ENCODE data around the gene LOC101059915.

LOC101059915 gene

DNA sequence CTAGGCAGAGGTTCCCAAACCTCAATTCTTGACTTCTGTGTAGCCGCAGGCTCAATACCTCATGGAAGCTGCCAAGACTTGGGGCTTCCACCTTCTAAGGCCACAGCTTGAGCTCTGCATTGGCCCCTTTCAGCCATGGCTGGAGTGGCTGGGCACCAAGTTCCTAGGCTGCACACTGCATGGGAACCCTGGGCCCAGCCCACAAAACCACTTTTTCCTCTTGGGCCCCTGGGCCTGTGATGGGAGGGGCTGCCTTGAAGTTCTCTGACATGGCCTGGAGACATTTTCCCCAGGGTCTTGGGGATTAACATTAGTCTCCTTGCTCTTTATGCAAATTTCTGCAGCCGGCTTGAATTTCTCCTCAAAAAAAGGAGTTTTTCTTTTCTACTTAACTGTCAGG lies 14.0 kb upstream of the LOC101059915 start (continued):
- TF ChIP-seq, protein P1, sequence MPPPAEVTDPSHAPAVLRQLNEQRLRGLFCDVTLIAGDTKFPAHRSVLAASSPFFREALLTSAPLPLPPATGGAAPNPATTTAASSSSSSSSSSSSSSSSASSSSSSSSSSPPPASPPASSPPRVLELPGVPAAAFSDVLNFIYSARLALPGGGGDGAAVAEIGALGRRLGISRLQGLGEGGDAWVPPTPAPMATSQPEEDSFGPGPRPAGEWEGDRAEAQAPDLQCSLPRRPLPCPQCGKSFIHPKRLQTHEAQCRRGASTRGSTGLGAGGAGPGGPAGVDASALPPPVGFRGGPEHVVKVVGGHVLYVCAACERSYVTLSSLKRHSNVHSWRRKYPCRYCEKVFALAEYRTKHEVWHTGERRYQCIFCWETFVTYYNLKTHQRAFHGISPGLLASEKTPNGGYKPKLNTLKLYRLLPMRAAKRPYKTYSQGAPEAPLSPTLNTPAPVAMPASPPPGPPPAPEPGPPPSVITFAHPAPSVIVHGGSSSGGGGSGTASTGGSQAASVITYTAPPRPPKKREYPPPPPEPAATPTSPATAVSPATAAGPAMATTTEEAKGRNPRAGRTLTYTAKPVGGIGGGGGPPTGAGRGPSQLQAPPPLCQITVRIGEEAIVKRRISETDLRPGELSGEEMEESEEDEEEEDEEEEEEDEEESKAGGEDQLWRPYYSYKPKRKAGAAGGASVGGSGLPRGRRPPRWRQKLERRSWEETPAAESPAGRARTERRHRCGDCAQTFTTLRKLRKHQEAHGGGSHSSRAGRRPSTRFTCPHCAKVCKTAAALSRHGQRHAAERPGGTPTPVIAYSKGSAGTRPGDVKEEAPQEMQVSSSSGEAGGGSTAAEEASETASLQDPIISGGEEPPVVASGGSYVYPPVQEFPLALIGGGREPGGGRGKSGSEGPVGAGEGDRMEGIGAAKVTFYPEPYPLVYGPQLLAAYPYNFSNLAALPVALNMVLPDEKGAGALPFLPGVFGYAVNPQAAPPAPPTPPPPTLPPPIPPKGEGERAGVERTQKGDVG (CRISPR knock-in tag; IDR thresholded peaks at IDR 0.05): no peak
- TF ChIP-seq, protein P2, sequence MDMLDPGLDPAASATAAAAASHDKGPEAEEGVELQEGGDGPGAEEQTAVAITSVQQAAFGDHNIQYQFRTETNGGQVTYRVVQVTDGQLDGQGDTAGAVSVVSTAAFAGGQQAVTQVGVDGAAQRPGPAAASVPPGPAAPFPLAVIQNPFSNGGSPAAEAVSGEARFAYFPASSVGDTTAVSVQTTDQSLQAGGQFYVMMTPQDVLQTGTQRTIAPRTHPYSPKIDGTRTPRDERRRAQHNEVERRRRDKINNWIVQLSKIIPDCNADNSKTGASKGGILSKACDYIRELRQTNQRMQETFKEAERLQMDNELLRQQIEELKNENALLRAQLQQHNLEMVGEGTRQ (IDR thresholded peaks at IDR 0.05; ENCODE audit: borderline replicate concordance, low read depth, low read length): no peak
- TF ChIP-seq BHLHE40 (IDR thresholded peaks at IDR 0.05; ENCODE audit: borderline replicate concordance in 1 of 2, low read depth in 2 of 2, low read length in 1 of 2) (no peak), SIX5 (IDR thresholded peaks at IDR 0.05; ENCODE audit: low read depth, low read length, severe bottlenecking) (no peak), SMAD5 (IDR thresholded peaks at IDR 0.05; ENCODE audit: low read depth) (no peak), IKZF1 (conservative IDR thresholded peaks at IDR 0.05) (no peak)
- TF ChIP-seq, protein P3, sequence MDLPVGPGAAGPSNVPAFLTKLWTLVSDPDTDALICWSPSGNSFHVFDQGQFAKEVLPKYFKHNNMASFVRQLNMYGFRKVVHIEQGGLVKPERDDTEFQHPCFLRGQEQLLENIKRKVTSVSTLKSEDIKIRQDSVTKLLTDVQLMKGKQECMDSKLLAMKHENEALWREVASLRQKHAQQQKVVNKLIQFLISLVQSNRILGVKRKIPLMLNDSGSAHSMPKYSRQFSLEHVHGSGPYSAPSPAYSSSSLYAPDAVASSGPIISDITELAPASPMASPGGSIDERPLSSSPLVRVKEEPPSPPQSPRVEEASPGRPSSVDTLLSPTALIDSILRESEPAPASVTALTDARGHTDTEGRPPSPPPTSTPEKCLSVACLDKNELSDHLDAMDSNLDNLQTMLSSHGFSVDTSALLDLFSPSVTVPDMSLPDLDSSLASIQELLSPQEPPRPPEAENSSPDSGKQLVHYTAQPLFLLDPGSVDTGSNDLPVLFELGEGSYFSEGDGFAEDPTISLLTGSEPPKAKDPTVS (IDR thresholded peaks at IDR 0.05; ENCODE audit: low read depth, low read length): no peak
- TF ChIP-seq, protein P4, sequence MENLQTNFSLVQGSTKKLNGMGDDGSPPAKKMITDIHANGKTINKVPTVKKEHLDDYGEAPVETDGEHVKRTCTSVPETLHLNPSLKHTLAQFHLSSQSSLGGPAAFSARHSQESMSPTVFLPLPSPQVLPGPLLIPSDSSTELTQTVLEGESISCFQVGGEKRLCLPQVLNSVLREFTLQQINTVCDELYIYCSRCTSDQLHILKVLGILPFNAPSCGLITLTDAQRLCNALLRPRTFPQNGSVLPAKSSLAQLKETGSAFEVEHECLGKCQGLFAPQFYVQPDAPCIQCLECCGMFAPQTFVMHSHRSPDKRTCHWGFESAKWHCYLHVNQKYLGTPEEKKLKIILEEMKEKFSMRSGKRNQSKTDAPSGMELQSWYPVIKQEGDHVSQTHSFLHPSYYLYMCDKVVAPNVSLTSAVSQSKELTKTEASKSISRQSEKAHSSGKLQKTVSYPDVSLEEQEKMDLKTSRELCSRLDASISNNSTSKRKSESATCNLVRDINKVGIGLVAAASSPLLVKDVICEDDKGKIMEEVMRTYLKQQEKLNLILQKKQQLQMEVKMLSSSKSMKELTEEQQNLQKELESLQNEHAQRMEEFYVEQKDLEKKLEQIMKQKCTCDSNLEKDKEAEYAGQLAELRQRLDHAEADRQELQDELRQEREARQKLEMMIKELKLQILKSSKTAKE (IDR thresholded peaks at IDR 0.05; ENCODE audit: low read depth, poor library complexity, severe bottlenecking): no peak
- TF ChIP-seq, protein P5, sequence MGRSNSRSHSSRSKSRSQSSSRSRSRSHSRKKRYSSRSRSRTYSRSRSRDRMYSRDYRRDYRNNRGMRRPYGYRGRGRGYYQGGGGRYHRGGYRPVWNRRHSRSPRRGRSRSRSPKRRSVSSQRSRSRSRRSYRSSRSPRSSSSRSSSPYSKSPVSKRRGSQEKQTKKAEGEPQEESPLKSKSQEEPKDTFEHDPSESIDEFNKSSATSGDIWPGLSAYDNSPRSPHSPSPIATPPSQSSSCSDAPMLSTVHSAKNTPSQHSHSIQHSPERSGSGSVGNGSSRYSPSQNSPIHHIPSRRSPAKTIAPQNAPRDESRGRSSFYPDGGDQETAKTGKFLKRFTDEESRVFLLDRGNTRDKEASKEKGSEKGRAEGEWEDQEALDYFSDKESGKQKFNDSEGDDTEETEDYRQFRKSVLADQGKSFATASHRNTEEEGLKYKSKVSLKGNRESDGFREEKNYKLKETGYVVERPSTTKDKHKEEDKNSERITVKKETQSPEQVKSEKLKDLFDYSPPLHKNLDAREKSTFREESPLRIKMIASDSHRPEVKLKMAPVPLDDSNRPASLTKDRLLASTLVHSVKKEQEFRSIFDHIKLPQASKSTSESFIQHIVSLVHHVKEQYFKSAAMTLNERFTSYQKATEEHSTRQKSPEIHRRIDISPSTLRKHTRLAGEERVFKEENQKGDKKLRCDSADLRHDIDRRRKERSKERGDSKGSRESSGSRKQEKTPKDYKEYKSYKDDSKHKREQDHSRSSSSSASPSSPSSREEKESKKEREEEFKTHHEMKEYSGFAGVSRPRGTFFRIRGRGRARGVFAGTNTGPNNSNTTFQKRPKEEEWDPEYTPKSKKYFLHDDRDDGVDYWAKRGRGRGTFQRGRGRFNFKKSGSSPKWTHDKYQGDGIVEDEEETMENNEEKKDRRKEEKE (IDR thresholded peaks at IDR 0.05): no peak
